ENCODE results near the gene GPR153.
A peak's percentile ranks its signal among the peaks of the same experiment; 100 is the strongest.

GPR153 gene

DNA sequence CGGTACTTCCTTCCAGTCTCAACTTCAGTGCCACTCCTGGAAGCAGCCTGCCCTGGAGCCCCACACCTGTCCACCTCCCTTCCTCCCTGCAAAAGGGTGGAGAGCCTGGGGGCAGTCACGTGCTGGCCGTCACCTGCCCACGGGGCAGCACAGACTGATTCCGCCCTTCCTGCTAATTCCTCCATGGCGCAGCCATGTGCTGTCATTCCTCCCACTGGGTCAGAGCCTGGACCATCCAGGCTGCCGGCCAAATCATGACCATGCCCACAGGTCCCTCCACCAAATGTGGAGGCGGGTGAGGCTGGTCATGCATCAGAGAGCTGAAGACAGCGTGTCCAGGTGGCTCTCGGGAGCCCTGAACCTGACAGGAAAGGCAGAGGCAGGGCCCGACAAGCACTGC, 24.4 kb upstream of the GPR153 start:
- DNase-seq = no peak

DNA sequence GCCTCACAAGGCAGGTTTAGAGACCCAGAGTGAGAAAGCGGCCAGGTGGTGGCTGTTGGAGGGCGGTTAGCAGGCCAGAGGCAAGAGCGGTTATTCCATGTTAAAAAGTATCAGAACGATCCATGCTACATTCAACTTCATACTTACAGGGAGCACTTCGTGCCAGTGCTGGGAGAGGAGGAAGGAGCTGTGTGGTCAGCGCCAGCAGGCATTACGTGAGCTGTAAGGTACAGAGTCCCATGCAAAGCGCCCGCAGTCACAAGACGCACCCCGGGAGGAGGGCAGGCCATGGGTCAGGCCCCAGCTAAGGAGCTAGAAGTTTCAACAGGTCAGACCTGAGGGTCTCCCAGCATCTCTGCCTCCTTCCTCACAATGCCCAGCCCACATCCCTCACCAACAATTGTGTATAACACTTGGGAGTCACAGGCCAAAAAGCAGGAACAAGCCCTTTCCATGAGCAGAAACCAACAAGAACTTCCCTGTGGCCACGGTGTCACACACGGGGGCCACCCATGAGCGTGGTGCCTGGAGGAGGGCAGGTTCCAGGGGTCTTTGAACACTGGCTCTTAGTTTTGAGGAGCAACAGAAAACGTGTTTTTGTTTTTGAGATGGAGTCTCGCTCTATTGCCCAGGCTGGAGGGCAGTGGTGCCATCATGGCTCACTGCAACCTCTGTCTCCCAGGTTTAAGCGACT, 21.8 kb upstream of the GPR153 start:
- no peak for DNase-seq

DNA sequence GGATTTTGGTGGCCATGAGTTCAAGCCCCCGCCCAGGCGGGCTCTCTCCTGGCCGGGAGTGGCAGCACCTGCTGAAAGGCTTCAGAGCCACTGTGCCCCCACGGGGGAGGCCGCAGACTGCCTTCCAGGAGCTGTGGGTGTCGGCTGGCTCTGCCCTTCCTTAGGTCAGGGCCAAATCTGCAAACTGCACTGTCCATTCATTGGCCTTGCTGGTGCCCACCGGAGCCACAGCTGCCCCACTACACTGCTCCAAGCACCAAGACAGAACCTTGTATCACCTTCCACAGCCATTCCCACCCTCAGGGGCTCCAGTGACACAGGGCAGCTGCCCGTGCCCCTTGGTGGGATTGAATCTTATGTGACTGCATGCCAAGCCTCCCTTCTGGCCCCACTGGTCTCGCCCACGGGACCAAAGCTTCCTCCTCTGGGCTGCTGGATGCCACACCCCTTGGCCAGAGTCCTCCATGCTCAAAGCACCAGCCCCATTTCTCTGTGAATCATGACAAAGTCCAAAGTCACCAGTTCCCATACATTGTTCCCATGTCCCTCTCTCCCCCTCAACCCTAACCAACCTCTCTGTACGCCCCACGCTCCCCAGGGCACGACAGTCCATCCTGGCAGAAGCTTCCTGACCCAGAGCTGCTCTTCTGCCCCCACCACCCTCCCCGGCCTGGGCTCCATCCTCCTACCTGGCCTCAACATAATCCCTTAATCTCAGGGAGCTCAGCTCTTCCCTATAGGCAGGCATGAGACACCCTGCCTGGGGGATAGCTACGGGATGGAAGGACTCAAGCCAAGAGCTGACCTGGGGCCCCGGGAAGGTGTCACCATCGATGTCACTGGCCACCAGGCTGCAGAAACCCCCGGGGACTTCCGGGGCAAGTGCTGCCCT, 20.9 kb upstream of the GPR153 start:
- DNase-seq = no peak

DNA sequence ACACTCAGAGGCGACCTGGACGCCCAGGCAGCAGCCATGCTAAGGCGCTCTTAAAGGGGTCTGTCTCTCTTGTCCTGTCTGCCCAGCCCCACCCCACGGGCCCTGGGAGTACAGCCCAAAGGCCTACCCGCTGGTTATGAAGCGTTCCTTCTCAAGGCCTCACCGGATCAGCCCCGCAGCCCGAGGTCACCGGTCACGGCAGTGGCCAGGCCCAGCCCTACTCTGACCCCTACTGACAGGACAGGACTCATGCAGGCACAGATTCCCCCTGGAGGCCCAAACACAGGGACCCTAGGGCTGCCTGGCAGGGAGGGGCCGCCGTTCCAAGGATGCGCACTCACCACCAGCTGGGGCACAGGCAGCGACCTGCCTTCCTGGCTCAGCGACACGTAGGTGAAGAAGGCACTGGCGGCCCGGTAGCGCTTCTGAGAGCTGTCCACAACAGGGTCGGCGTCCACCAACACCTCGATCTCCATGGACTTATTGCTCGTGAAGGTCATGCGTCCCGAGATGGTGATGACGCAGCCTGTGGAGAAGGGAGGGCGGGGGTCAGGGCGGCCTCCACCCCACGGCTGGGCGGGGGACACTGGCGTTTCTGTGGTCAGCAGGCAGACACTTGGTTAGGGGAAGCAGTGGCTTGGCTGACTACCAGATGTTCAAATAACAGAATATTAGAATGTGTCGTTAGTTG, 20.0 kb upstream of the GPR153 start:
- no peak for DNase-seq

DNA sequence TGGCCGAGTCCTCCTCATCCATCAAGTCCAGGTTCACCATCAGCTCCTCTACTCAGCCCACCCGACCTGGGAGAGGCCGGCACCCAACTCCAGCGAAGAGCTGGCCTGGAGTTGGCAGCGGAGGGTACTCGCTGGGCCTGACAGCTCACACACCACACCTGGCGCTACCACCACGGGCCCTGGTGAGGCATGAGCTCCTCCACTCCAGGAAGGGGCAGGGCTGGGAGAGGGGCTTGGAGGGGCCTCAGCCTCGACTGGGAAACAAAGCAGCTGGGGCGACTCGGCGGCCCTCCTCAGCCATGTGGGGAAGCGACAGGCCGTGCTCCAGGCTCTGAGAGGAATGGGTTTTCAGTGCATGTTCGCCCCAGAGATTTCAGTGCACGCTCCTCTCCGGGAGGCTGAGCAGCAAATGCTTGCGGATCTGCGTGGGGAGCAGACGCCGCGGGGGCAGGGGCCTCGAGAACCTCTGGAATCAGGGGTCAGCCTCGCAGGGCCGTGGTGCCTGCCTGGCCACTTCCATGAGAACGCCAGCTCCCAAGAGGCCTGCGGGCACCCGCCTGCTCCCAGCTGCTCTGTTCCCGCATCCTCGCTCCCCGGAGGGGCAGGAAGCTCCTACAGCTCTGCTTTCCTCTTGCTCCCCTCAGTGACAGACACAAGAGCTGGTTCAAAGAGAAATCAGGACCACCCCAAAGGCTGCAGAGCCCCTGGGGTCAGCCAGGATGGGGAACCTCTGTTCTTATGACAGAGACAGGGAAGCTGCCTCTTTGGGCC, 18.9 kb upstream of the GPR153 start:
- DNase-seq = no peak

DNA sequence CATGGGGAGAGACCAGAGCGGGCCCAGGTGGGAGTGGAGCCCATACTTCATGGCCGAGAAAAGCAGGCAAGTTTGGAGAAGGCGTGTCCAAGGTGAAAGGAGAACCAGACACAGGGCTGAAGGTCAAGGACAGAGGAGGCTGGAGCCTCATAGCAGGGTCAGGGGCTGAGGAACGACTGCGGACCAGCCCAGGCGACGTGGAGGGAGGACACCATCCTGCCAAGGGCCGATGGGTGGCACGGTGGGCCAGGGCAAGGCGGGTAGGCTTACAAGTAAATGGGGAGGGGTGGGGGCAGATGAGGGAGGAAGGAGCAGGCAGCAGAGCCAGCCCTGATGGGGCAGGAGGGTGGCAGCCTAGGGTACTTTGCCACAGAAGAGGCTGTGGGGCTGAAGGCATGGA, 18.2 kb upstream of the GPR153 start:
- DNase-seq = no peak

DNA sequence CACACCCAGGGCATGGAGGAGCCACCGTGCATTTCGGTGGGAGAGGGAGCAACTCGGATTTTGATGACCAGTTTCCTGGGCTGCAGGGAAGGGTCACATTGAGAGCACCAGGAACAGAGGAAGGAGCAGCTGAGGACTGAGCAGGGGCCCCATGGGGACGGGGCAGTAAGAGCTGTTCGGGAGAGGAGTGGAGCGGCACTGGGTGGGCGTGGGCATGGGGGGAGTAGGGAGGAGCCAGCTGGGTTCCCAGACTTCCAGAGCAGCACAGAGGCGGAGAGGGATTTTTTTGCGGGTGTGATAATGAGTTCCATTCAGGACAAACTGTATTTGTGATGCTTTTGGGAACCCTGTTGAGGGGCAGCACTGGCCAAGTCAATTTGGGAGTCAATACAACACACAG, 17.4 kb upstream of the GPR153 start:
- DNase-seq = no peak

DNA sequence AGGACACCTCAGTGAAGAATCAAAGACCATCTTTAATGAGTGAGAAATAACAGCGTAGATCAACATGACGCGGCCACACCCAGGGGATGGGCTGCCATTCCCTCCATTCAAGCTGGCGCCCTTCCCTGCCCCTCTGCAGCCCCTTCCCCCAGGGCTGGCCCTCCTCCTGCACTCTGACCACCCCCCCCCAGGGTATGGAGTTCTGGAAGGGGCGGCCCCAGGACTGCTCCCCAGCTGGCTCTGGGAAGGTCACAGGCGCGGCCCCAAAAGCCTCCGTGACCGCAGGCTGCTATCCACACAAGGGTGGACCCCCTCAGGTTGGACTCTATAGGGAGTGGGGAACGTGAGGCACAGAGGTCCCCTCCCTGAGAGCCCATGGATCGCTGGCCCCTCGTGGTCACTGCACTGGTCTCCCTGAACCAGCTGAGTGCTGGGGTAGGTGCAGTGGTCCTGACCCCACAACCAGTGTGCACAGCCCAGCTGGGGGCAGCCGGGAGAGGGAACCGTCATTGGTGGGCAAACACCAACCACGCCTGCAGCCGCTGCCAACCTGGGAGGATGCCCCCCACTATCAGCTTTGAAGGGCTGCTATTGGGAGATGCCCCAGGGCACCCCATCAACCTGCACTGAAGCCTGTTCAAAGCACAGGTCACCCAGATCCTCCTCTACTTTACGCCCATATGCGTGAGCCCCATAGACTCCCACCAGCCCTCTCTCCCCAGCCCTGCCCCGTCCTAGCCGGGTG, 16.1 kb upstream of the GPR153 start:
- no peak for DNase-seq

DNA sequence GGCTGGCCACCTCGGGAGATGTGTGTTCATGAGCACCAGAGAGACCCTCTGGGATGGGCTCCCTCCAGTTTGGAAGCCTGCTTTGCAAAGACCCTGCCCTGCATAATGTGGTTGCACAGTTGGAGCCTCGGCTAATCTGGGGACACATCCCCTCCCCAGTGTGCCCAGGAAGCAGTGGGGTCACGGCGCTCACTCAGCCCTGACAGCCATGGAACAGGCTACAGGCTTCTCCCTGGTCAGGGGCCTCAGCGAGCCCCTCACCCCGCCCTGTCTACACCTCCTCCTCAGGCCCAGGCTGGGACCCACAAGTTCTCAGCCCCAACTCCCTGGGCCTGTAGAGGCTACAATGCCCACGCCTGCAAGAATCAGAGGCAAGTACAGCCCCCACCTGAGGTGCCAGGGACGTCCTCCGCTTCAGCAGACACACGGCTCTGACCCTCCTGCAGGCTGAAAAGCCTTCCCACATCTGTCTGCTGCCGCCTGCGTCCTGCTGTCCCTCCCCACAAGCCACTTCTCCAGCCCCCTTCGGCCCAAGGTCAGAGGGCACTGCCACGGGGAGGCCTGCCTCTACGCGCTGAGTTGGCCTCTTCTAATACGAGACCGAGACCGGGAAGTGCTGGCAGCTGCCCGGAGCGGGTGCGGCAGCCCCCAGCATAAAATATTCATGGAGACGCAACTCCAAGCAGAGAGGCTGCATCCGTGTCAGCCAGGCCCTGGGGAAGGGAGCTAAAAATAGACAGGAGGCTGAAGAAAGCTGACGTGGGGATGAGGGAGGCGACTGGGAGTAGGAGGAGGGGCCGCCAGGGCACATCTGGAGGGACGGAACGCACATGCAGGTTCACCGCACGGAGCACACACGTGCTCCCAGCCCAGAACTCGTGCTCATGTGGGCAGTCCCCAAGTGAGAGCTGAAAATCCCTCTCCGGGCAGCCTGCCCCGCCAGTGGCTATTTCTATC, 15.2 kb upstream of the GPR153 start:
- no peak for DNase-seq

DNA sequence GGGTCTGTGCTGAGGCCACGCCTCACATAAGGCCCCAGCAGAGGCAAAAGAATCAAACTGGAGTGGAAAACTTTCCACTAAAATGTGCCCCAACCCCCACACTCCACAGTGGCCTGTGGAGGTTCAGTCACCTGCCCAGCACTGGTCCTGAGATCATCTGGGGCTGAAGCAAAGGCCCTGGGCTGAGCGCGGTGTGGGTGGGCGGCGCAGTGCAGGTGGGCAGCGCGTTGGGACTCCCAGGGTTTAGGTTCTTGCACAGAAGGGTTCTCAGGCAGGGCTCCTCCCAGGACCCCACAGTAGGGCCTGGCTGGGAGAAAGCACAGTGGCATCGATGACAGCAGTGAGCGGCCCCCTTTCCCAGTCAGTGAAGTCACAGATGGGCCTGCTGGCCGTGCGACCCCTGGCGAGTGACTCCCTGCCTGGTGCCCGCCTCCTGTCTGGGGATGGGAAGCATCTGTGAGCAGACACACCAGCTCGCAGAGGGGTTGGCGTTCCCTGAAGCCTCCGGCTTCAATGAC, 13.8 kb upstream of the GPR153 start:
- DNase-seq = no peak

DNA sequence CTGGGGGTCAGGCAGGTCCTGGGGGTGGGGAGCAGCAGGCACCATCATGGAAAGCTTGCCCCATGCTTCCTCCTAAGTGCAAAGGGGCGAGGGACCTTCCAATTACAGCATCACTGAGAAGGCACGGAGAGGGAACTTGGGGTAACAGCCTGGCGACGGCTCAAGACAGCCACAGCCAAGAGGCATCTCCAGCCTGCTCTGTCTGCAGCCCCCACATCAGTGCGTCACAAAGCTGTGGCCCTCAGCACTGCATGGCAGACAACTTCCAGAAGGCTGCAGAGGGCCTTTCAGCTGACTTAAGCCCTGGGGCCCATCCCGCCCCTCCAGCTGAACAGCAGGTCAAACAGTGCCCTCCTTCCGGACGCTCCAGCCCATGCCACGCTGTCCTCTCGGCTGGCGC, 13.2 kb upstream of the GPR153 start:
- no peak for DNase-seq

DNA sequence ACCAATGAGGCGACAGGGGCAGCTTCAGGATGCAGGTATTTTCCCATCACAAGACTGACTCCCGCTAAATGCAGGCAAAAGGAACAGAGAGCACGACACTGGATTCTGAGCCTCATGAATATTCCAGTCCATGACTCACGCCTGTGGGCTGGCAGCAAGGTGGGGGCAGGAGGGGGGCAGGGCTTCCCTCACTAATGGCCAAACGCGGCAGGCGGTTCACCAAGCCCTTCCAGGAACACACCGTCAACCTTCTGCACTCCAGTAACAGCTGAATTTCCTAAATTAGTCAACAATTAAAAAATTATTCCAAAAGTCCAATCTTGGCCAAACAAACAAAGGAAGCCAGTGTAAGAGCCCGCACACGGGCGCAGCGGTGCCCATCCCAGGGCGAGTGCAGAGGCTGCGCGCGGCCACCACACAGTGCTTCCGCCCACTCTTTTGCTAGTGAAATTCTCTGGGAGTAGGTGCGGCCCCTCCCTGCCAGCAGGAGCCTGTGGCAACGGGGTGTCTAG, 12.5 kb upstream of the GPR153 start:
- no peak for DNase-seq

DNA sequence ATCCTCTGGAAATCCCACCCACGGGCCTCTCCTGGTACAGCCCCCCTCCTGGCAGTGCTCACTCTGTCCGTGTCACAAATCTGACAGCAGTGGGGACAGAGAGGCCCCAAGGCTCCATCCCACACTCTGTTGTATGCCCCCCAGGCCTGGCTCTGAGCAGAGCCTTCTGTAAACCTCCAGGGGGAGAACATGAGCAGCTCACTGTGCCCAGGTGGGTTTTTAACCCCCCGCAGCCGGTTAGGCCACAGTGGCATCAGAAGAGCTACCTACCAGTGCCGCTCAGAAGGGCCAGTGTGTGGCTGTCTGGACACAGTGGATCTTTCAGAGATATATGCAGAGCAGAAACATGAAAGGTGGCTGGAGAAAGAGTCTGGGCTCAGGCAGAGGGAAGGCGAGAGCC, 12.0 kb upstream of the GPR153 start:
- DNase-seq = no peak

DNA sequence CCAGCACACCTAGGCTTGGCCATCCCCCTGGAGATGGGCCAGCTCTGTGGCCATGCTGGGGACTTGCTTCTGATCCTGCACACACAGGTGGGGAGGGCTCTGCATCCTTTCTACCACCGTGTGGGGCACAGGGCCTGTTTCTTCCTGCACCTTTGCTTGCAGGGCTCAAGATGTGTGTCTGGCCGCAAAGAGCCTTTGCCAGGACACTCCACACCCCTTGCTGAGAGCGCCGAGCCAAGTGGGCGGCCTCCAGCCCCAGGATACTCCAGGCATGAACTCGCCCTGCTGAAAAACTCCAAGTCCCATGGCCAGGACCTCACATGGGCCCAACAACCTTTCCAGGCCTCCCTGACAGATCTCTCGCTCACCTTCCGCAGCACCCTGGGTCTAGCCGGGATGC, 11.6 kb upstream of the GPR153 start:
- DNase-seq = no peak

DNA sequence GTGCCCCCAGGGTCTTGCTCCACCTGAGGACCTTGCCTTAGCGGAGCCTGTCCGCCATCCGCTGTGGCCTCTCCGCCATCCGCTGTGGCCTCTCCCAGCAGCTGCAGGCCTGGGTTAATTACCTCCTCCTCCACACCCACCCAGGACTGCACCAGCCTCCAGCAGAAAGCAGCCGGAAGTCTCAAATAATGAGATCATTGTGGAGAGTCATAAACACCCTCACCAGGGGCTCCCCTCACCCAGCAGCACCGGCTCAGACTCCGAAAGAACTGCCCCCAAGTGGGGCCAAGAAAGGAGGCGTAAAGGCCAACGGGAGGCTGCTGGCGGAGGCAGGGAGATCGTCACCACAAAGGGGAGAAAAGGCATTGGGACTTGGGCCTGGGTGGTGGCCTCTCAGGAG, 10.7 kb upstream of the GPR153 start:
- DNase-seq = peak; percentile 56

DNA sequence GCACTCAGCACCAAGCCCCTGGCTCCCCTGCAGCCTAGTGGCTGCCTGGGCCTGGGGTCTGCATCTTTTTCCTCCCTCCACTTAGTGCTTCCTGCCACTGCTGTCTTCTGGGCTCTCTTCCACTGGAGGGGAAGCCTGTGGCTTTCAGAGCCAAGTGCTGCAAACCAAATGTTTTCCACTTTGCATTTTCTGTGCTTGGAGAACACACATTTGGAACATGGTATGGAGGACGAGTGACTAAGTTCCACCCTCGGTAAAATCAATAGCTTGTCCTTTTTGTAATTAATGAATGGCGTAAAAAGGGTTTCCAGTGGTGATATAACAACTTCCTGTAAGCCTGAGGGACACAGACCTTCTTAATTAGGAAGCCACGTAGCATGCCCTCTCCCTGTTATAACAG, 10.1 kb upstream of the GPR153 start:
- no peak for DNase-seq

DNA sequence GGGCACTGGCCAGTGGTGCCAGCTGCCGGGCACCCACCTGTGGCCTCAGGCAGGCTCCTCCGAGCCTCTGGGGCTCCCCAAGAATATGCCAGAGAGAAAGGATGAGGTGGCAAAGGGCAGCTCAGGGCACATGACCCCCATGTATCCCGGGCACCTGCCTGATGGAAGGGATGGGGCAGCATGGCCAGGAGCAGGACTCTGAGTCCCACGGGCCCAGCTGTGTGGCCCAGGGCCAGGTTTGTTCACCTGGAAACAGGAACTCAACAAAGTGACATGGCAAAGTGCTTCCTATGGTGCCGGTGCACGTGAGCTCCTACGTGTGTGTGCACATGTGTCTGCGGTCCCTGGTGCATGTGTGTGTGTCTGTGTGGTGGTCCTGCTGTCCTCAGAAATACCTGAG, 9.5 kb upstream of the GPR153 start:
- no peak for DNase-seq

DNA sequence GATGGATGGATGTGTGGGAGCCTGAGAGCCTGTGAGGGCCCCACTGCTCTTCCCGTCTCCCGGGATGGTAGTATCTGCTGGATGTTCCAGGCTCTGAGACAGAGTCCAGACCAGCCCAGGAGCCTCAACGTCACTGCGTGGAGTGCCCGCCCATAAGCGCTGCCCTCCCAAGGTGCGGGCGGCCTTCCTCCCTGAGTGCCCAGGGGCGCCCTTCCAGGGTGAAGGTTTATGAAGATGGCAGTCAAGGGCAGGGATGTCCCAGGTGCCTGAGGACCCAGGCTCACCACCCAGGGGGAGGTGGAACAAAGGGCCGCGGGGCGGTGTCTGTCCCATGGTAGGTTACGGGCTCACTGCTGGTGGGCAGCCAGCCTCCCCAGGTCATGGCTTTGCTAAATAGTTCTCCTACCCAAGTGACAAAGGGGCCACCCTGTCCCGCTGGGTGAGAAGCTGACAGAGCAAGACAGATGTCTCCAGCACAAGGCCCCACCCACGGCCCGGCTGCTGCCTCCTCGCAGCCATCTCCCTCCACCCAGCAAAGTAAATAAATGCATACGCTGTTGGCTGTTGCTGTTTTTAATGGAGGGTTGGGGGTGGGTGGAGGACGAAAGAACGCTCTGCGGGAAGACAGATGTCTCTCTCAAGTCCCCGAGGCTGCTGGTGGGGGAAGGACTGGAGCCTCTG, 9.0 kb upstream of the GPR153 start:
- peak; percentile 66 for DNase-seq

DNA sequence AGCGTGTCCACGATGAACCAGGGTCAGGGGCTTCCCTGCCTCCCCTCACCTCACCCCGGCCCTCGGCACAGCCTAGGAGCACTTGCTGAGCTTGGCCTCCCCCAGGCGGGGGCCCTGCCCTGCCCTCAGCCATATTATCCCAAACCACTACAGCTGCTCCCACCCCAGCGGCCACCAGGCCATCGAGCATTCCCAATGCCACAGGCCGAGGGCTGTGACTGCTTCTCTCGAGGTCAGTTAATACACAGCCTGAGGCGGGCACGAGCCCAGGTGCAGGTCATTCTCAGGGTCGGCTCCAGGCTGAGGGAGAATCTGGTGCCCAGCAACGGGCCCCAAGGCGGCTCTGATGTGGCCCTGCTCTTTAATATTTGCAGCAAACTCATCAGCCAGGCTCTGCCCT, 8.4 kb upstream of the GPR153 start:
- DNase-seq = no peak

DNA sequence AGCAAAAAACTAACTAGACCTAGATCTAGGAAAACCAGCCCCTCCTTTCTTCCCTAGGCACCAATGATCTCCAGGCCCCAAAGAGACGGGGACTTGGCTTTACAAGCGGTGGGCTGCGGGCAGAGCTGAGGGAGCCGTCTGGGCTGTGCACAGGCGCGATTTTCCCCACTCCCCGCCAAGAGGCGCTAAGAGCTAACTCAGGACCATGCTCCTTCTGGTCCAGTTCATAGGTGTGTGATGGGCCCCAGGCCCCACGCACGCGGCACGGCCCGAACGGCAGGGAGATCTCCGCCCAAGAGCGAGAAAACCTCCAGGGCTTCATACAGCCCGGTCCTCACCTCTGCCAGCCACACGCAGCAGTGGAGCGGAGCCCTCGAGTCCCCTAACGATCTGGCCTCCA, 7.5 kb upstream of the GPR153 start:
- no peak for DNase-seq

Measured in NCI-H1417 treated with DMSO at 0.1 percent for 48 hours (cell line).